PFSK-1 (cell line): ENCODE results near the gene CNGA1.

Source experiments
- FOXP2 ChIP-seq: optimal IDR thresholded peaks from 2 replicates; pipeline ENCODE3; 2011; ENCODE audit warnings: borderline replicate concordance, control low read depth, inconsistent platforms; ENCODE audit not compliant: insufficient read depth; ENCODE audit errors: extremely low read length, extremely low read depth
- TAF1 ChIP-seq: IDR thresholded peaks from 2 replicates; pipeline ENCODE4 v1.6.1; 2012; ENCODE audit warnings: low read length, control low read depth, borderline replicate concordance; ENCODE audit not compliant: insufficient read depth

GRCh38 chr4:48008021-48008596 is 8.4 kb downstream of the CNGA1 start:
- TF ChIP-seq TAF1 = no peak
- no peak for TF ChIP-seq FOXP2
